GM18502 (cell line): Measurements from ENCODE around the gene DEAF1.

ENCODE experiments used
- ATAC-seq: cut with Tn5 transposase; IDR thresholded peaks from one replicate; pipeline ENCODE4 v1.9.1; 2021; ENCODE audit warnings: mild to moderate bottlenecking; ENCODE audit not compliant: unreplicated experiment, poor library complexity

Gene DEAF1

GRCh38 chr11:628056-628455 lies 67.0 kb downstream of the DEAF1 start:
- ATAC-seq, result no peak

GRCh38 chr11:627308-627576 lies 67.8 kb downstream of the DEAF1 start:
- ATAC-seq, result no peak

- ATAC-seq, result no peak
These were observed 68.3 kb downstream of the DEAF1 start, which contains the start of gene SCT for GRCh38 chr11:626475-627307. SCT (minus strand) TSS chr11:627181; CDS start chr11:627143, 38 bp downstream.

- ATAC-seq, result no peak
These were observed 69.3 kb downstream of the DEAF1 start for GRCh38 chr11:625636-626268.

GRCh38 chr11:624705-625635 lies 70.1 kb downstream of the DEAF1 start, which contains the start of gene CDHR5:
CDHR5 (minus strand) TSS chr11:624955; CDS start chr11:624902, 53 bp downstream.
- no peak for ATAC-seq

GRCh38 chr11:623999-624704 lies 70.9 kb downstream of the DEAF1 start:
- no peak for ATAC-seq

GRCh38 chr11:623349-623869 lies 71.6 kb downstream of the DEAF1 start:
- no peak for ATAC-seq

- ATAC-seq, result no peak
These were observed 73.2 kb downstream of the DEAF1 start for GRCh38 chr11:621838-622237.

GRCh38 chr11:620935-621814 lies 73.8 kb downstream of the DEAF1 start:
- no peak for ATAC-seq

- ATAC-seq, result no peak
These were observed 74.8 kb downstream of the DEAF1 start for GRCh38 chr11:620201-620600.

GRCh38 chr11:619628-620050 lies 75.4 kb downstream of the DEAF1 start:
- ATAC-seq, result no peak

- ATAC-seq, result no peak
These were observed 76.0 kb downstream of the DEAF1 start for GRCh38 chr11:618856-619627.

GRCh38 chr11:617912-618682 lies 76.9 kb downstream of the DEAF1 start:
- no peak for ATAC-seq

- ATAC-seq, result no peak
These were observed 77.7 kb downstream of the DEAF1 start for GRCh38 chr11:617199-617911.

GRCh38 chr11:616320-617198 lies 78.5 kb downstream of the DEAF1 start:
- ATAC-seq, result no peak
